Stimulated activated CD4-positive, alpha-beta T cell treated with anti-CD3 and anti-CD28 coated beads, Interleukin-4, amount 100 ng/mL, for 48 hours (primary cell): ENCODE data around the gene C1orf94.

Experiments
- DNase-seq, 2 donors: peaks; one replicate each; pipeline ENCODE4 v3.0.0-alpha.2; 2020; ENCODE audit warnings: low read depth in 2 of 2

The C1orf94 gene

DNA sequence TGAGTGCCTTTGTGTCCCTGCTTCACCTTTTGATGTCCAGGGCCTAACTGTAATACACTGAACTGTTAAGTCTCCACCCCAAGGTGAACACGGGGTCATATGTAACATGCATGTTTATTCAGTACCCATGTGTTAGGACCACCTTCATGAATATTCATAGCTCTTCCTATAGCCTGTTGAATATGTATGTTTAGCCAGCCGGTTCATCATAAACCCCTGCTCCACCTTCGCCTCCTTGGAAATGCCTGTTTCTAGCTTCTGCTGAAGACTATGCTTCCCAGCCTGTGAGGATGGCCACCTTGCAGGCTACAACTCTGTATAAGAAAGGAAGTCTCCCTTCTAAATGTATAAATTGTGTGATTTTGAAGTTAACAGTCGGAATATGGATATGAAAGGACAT is 69.3 kb downstream of the C1orf94 start:
- no peak for DNase-seq

DNA sequence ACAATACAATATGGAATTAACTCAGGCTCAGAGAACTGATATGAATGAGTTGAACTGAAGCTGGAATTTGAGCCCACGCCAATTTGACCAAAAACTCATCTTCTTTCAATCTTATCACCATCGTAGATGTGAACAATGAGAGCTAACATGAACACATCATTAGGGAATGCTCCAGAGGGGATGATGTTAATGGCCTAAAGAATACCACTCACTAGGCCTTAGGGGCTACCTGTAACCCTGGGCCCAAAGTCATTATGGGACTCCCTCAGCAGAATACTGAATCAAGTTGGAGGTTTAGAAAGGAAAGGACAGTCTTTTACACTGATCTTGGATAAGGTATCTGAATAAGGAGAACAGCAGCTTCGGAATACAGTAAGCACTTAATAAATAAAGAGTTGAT is 73.6 kb downstream of the C1orf94 start:
- no peak for DNase-seq

DNA sequence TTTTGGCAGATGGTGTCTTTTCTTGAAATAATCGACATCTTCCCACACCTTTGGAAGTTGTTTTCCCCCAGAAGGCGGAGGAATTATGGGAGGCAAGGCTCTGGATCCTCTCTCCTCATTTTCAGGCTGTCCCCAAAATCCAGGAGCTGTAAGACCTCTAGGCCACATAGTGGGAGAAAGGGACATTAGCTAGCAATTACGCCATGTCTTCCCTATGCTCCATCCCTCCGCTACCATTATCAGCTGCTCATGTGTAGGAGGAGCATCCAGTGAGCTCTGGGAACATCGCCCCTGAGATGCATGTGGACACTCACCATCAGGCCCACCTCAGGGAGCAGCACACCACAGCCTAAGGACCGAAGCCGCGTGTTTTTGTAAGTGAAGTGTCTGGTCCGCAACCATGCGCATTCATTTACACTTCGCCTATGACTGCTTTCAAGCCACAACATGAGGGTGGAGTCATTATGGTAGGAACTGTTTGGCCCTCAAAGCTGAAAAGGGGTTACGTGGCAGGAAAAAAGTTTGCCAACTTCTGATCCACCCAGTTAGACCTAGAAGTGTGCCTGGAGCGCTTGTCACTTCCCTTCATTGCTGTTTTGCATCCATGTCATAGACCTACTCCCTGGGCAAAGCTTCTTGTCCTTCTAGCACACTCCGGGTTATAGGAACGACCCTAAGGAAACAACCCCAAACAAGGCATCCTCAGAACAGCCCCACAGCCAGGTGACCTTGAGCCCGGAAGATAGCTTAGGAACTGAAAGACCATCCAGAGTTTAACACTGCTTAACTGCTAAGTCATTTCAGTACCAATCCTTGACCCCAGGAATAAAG is 85.5 kb downstream of the C1orf94 start:
- DNase-seq, result no peak

DNA sequence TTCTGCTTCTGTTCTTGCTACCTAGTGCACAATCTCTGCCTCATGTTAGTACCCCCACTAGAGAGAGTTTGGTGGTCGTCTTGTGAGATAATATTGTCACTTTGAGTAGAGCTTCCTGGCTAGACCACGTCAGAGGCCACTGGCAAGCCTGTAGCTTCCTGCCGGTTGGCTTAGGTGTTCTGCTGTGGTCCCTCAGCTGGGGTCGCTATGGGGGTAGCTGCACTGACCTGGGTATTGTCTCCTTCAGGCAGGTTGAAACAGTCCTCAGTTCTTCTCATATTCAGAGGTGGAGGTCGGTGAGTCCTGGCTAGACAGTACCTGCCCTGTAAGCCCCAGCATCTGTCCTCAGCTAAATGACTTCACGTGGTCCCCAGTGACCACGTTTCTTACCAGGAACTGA is 86.2 kb downstream of the C1orf94 start:
- no peak for DNase-seq

DNA sequence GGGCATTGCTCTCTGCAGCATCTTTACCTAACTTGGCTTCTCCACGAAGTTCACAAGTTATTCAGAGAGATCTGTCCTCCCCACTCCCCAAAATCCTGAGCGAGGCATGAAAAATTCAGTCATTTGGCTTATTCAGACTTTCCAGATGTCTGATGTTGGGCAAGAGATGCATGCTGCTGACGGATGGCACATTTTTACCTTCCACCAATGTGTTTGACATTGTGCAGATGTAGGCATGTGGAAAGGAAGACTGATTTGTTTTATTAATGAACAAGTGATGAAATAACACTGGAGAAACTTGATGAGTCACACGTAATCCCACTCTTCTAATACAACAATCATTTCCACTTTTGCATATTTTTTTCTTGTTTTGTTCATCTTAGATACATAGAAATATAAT is 86.7 kb downstream of the C1orf94 start:
- DNase-seq, result no peak

DNA sequence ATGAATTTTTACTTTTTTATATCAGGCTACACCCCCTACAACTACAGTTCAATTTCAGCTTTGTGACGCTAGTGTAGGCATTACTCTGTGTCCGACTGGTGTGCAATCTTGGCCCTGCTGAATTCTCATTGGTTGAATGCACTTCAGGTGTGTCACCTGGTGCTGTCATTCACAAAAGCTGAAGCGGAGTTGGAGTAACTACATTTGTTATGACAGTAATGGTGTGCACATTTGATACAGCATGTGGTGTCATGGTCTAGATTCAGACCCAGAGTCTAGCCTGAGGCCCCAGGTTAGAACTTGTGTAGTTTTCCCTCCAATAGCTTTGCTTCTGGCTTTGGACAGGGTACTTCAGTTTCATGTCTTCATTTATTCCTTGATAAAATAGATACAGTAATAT is 88.7 kb downstream of the C1orf94 start:
- DNase-seq, result no peak

DNA sequence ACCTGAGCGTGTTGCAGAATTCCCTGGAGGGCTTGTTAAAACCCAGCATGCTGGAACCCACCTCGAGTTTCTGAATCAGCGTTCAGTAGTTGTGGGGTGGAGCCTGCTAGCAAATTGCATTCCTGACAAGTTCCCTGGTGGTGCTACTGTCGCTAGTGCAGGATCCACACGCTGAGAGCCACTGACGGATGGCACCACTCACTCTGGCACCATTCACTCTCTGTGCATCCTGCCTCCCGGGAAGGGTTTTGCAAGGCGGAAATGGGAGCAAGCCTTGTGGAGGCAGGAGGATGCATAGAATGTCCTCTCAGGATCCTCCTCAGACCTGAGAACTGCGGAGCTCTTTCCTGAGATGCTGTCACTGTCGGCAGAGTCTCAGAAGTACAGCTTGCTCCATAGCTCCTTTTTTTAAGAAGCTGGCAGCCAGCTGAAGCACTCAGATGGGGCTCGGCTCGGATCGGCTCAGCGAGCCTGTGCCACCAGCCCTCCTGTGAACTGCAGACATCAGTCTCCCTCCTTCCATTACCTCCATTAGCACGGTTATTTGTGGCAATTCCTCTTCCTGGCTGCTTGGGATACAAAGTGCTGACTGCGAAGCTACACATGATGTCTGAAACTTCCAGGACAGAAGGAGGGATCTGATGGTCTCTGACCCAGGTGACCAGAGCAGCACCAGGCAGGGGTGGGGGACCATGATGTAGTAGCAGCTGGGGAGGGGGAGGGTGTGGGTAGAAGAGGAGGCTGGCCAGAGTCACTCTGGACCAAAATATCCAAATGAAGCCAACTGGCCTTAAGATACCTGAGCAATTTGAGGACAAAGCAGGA is 89.6 kb downstream of the C1orf94 start:
- no peak for DNase-seq

DNA sequence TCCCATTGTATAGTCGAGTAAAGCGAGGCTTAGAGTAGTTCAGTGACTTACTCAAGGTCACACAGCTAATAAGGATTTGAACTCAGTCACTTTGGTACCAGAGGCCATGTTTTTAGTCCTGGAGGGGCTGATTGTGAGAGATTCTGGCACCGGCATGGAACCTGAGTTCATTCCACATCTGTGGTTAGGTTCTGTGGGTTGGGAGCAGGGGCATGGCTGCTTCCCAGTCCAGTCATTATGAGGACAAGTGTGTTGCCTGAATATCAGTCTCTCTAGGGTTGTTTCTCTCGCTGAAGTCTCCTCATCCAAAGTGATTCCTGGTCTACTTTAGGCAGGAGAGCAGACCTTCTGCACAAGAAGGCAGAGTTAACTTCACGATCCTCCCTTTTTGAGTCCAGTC is 90.6 kb downstream of the C1orf94 start:
- no peak for DNase-seq

DNA sequence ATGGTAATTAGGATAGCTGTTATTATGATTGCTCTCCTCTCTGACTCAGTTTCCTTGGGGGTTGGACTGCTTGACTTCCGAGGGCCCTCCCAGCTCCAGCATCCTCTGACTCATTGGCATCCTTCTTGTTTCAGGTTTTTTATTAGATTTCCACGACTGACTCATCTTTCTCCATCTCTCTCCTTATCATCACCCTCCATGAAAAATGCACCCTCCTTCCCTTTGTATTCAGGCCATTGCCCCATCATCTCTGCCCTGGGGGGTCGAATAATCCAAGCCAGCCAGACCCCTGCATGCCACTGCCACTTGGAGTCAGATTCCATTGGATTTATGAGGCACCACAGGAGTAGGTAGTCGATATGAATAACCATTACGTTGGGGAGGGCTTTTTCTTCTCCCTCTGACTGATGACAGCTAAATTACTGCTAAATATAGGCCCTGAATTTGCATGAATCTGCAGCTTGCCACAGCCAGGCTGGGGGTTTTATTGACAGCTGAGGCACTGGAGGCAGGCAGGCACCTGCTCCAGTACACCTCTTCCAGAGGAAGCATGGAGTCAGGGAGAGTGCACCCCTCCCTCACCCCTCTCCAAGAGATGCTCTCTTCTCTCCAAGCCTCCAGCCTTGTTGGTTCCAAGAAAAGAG is 91.7 kb downstream of the C1orf94 start:
- DNase-seq, result no peak
